Left lung (tissue), 14 donors: ENCODE measurements around the gene TAGAP. TPM values are rescaled to one million over a fixed set of nuclear protein-coding genes. Genes with fewer than 3 reads are reported as not detected.
A peak's percentile ranks its signal among the peaks of the same experiment; 100 is the strongest.

Experiments used
- ATAC-seq: fragments of 200-7000 bp; cut with Tn5 transposase; one replicate; pipeline ENCODE4 v1.9.1; 2020; ENCODE audit warnings: moderate library complexity
- DNase-seq, 4 donors: peaks; one replicate each; pipeline ENCODE4 v3.0.0-alpha.2; 2013 to 2020
- H3K27ac ChIP-seq, 2 donors: fragments of 200-600 bp; sonication (generic) in 1 of 2; one replicate each; pipeline versions ENCODE4 v1.5.0 to v1.8.0; 2020 to 2021
- H3K27me3 ChIP-seq, 2 donors: fragments of 200-600 bp; sonication (generic) in 1 of 2; one replicate each; pipeline versions ENCODE4 v1.5.0 to v1.8.0; 2020 to 2021
- H3K36me3 ChIP-seq, 2 donors: fragments of 200-600 bp; sonication (generic) in 1 of 2; one replicate each; pipeline versions ENCODE4 v1.5.0 to v1.8.0; 2020 to 2021
- H3K4me1 ChIP-seq, 2 donors: fragments of 200-600 bp; one replicate each; pipeline ENCODE4 v1.8.0; 2021
- H3K4me3 ChIP-seq, 2 donors: fragments of 200-600 bp; sonication (generic) in 1 of 2; one replicate each; pipeline versions ENCODE4 v1.5.0 to v1.8.0; 2020 to 2021; ENCODE audit warnings: mild to moderate bottlenecking in 1 of 2
- H3K9me3 ChIP-seq, 2 donors: fragments of 200-600 bp; sonication (generic) in 1 of 2; one replicate each; pipeline versions ENCODE4 v1.5.0 to v1.8.0; 2020 to 2021
- CTCF ChIP-seq, 2 donors: fragments of 200-600 bp; sonication (generic) in 1 of 2; IDR thresholded peaks; one replicate each; pipeline versions ENCODE4 v1.5.0 to v1.8.0; 2021; ENCODE audit warnings: antibody characterized with exemption in 2 of 2
- intact Hi-C, 2 donors: fragments of 100-400 bp; cut with DNase I; formaldehyde crosslinking; loops; one replicate each; pipeline versions ENCODE4 v1.11.2 to v1.14.2; 2022
- long read RNA-seq, 12 donors: library from polyadenylated mRNA in 2 of 12; unstranded in 2 of 12; transcript quantifications; one replicate each; pipeline ENCODE4 v2.0.0 and lab custom pipeline, GENCODE V29; 2019 to 2026
- polyA plus RNA-seq, 6 donors: library from polyadenylated mRNA; unstranded; fragments of 120-200 nt; gene quantifications; one replicate each; pipeline ENCODE4 v1.2.1, GENCODE V29; 2013; ENCODE audit not compliant: insufficient read length in 6 of 6
- total RNA-seq, 2 donors: library from RNA; stranded (reverse); fragmentation: NEBNext Ultra II Directional; extraction: Animal tissue kit (Norgen Biotek cat#: 25700); gene quantifications; one replicate each; pipeline ENCODE4 v1.2.1, GENCODE V29; 2021
- donor health status: DM: no; HTN: yes; CAD: no.
- donor health status: DM: no; HTN: no; CAD: no.

TAGAP gene, protein sequence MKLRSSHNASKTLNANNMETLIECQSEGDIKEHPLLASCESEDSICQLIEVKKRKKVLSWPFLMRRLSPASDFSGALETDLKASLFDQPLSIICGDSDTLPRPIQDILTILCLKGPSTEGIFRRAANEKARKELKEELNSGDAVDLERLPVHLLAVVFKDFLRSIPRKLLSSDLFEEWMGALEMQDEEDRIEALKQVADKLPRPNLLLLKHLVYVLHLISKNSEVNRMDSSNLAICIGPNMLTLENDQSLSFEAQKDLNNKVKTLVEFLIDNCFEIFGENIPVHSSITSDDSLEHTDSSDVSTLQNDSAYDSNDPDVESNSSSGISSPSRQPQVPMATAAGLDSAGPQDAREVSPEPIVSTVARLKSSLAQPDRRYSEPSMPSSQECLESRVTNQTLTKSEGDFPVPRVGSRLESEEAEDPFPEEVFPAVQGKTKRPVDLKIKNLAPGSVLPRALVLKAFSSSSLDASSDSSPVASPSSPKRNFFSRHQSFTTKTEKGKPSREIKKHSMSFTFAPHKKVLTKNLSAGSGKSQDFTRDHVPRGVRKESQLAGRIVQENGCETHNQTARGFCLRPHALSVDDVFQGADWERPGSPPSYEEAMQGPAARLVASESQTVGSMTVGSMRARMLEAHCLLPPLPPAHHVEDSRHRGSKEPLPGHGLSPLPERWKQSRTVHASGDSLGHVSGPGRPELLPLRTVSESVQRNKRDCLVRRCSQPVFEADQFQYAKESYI
- total RNA-seq (10 to 100 TPM in 1 of 2 donors, 1 to 10 TPM in 1; 8.2 to 15.1 TPM), polyA plus RNA-seq (1 to 10 TPM; 1.3 to 2.2 (median 1.6) TPM)
- long read RNA-seq, donor 1, result 0 reads
- long read RNA-seq, donor 2, result 0 reads
- long read RNA-seq, donor 3, result 0 reads
- long read RNA-seq, donor 4, result 0 reads
- long read RNA-seq, donor 5, result 0 reads
- long read RNA-seq, donor 6, partial matches to known transcripts, result 0 of 1 reads
- long read RNA-seq, donor 6, other reads (novel, unspliced or antisense), result 0 of 1 reads
- long read RNA-seq, donor 7, partial matches to known transcripts, result 0 of 1 reads
- long read RNA-seq, donor 7, other reads (novel, unspliced or antisense), result 0 of 1 reads
- long read RNA-seq, donor 8, result 0 reads
- long read RNA-seq, donor 9, result 0 reads
- long read RNA-seq, donor 10, partial matches to known transcripts, result 2 of 4 reads
- long read RNA-seq, donor 10, other reads (novel, unspliced or antisense), result 1 of 4 reads
- long read RNA-seq, donor 11, partial matches to known transcripts, result 0 of 1 reads
- long read RNA-seq, donor 11, other reads (novel, unspliced or antisense), result 0 of 1 reads
- long read RNA-seq, donor 12, partial matches to known transcripts, result 0 of 1 reads
- long read RNA-seq, donor 12, other reads (novel, unspliced or antisense), result 0 of 1 reads

GRCh38 chr6:159044899-159045727 lies at the start of gene TAGAP:
Gene TAGAP (minus strand): TSS chr6:159044991. CDS start chr6:159044146, 845 bp downstream.
- Histone ChIP-seq H3K9me3 (no peaks in the 10 kb centered on the region), H3K4me3 (peak within 1 kb of the TSS; percentile 6 to 50), H3K27me3 (no peaks in the 10 kb centered on the region), H3K27ac (peak within 1 kb of the TSS; percentile 69 to 96), H3K36me3 (peaks cover 0 to 19% of the 10 kb centered on the region in 2 donors), H3K4me1 (peaks cover 0 to 33% of the 10 kb centered on the region in 2 donors)
- DNase-seq (peak in 3 of 4 donors; percentile 47 to 88 (median 84)), ATAC-seq (peak; percentile 79)
- intact Hi-C loops, result loop anchor here in 1 of 2 donors (5.0 kb wide), 1 partner anchor 57 kb away; no protein-coding TSS in a partner anchor
- no peak for TF ChIP-seq CTCF (IDR thresholded peaks at IDR 0.05)

DNA sequence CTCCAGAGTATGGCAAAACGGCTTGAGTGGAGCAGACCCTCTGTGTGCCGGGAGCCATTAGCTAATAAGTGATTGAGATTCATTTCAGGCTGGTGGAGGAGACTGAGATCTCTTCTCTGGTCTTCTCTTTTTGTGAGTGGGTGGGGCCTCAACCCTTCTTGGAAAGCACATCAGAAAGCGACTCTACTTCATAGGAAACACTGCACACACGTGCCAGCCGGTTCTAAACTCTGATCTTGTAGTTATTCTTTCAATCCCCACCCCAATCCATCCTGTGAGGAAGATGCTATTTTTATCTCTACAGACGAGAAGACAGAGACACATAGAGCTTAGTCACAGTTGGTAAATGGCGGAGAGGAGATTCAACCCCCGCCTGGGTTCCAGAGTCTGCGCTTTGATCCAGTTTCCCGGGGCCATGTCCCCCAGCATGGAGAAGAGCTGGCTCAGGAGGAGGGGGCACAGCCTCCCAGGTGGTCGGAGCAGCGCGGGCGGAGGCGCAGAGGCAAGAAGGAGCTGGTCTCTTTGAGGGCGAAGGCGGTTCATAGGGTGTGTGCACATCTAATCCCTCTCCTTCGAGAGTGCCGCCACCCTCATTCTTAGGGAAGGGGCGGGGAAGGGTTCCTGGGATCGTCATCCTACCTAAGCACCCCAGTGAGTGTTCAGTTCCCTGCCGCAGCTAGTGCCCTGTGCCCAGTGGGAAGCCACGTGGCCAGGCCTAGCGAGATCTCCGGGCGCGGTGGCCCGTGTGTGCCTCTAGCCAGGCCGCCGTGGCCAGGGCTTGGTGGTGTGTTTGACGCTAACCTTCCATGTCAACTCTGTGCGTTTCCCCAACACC lies 49.0 kb upstream of the TAGAP start:
- H3K36me3 ChIP-seq, result no peaks in the 10 kb centered on the region
- peaks cover 0 to 16% of the 10 kb centered on the region in 2 donors for H3K4me1 ChIP-seq
- H3K27ac ChIP-seq, result no peak overlapping the region
- no peak for TF ChIP-seq CTCF (IDR thresholded peaks at IDR 0.05)
- H3K27me3 ChIP-seq, result no peaks in the 10 kb centered on the region
- intact Hi-C loops, result no loop called here
- no peaks in the 10 kb centered on the region for H3K9me3 ChIP-seq
- H3K4me3 ChIP-seq, result no peak overlapping the region
- ATAC-seq (no peak), DNase-seq (peak in 1 of 4 donors; percentile 72)

- intact Hi-C loops, result no loop called here
- ATAC-seq, result peak; percentile 46
Measured at GRCh38 chr6:159092631-159093030, 47.8 kb upstream of the TAGAP start.

More at GRCh38 chr6:159092631-159093030, 47.8 kb upstream of the TAGAP start:
- no peaks in the 10 kb centered on the region for H3K27me3 ChIP-seq
- no peaks in the 10 kb centered on the region for H3K36me3 ChIP-seq
- no peak for TF ChIP-seq CTCF (IDR thresholded peaks at IDR 0.05)
- no peak for DNase-seq
- H3K4me3 ChIP-seq, result no peak overlapping the region
- peaks cover 0 to 9% of the 10 kb centered on the region in 2 donors for H3K4me1 ChIP-seq
- no peaks in the 10 kb centered on the region for H3K9me3 ChIP-seq
- H3K27ac ChIP-seq, result peak overlapping the region in 1 of 2 donors; percentile 72
